Cardiac fibroblast (primary cell): ENCODE data around the gene ANKRD26.

Experiments
- DNase-seq, 2 donors: peaks; one replicate each; pipeline versions ENCODE4 v3.0.0 to v3.0.0-alpha.2; 2010; ENCODE audit warnings: low read depth in 2 of 2
- H3K4me3 ChIP-seq, 2 donors: replicated peaks in 1 of 2; 1 replicate in 1 of 2; 2 replicates in 1 of 2; pipeline ENCODE4 v1.5.1; 2011; ENCODE audit warnings: low read depth in 2 of 2, low read length in 2 of 2, mild to moderate bottlenecking in 2 of 2, moderate library complexity in 1 of 2
- TF ChIP-seq, protein P1 (sequence below): IDR thresholded peaks from one replicate; pipeline ENCODE4 v1.5.1; 2011; ENCODE audit warnings: low read depth, mild to moderate bottlenecking, low read length, inconsistent platforms

ANKRD26 gene

DNA sequence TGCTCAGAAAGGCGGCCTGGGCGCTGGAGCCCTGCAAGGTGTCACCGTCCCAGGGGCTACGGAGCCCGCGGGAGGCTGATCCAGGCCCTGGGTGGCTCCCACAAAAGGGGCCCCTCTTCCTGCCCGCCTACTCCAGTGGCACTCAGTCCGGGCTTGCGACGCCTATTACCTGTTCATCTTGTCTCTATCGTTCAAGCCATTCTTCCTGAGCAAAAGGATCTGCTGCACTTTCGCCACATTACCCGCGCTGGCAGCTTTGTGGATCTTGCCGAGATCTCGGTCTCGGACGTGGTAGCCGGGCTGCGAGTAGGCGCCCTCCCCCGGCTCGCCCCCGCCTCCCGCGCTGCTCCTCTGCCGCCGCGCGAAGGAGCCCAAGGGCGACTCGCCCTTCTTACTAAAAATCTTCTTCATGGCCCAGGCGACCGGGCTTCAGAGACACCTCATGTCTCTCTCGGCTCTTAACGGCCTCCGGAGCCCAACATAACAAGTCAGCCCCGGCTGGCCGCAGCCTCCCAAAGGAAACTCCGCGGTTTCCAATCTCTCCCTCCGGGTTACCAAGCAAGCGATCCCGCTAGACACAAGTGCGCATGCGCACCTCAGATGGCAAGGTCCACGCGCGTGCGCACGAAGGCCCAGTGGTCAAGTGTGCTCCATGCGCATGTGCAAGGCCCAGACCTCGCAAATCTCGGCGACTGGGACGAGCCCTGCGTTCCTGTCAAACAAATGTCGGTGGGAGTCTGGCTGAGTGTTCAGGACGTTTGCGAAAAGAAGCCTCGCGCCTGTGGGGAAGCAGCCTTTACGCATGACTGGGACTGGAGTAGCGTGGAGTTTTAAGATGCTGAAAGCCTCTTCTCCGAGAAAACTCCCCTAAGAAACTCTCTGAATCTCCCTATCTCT is at the start of gene ANKRD26:
Gene ANKRD26 (minus strand): TSS at position 579 of the 897 bp plus-strand sequence. CDS start 168 bp downstream, at position 411.
- peak within 1 kb of the TSS; percentile 69 to 81 for H3K4me3 ChIP-seq
- TF ChIP-seq, protein P1, sequence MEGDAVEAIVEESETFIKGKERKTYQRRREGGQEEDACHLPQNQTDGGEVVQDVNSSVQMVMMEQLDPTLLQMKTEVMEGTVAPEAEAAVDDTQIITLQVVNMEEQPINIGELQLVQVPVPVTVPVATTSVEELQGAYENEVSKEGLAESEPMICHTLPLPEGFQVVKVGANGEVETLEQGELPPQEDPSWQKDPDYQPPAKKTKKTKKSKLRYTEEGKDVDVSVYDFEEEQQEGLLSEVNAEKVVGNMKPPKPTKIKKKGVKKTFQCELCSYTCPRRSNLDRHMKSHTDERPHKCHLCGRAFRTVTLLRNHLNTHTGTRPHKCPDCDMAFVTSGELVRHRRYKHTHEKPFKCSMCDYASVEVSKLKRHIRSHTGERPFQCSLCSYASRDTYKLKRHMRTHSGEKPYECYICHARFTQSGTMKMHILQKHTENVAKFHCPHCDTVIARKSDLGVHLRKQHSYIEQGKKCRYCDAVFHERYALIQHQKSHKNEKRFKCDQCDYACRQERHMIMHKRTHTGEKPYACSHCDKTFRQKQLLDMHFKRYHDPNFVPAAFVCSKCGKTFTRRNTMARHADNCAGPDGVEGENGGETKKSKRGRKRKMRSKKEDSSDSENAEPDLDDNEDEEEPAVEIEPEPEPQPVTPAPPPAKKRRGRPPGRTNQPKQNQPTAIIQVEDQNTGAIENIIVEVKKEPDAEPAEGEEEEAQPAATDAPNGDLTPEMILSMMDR, result no peak
- peak; percentile 98 for DNase-seq

DNA sequence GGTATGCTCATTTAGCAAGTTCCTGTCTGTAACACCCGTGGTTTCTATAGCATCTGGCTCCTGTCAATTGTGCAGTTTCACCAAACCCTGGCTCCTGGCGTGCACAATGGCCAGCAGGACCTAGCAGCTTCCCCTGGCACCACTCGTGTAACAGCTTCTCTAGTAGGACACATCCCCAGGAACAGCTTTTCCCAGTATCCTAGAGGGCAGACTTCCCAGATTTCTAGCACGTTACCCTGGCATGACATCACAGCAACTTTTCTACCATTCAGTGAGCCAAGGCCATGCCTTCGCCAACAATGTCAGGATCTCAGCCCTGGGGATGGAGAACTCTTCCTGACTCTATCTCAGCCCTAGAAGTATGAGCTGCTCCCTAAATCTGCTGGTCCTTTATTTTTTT is 47.4 kb upstream of the ANKRD26 start:
- no peak overlapping the region for H3K4me3 ChIP-seq
- TF ChIP-seq, protein P1, result no peak
- DNase-seq, result no peak

DNA sequence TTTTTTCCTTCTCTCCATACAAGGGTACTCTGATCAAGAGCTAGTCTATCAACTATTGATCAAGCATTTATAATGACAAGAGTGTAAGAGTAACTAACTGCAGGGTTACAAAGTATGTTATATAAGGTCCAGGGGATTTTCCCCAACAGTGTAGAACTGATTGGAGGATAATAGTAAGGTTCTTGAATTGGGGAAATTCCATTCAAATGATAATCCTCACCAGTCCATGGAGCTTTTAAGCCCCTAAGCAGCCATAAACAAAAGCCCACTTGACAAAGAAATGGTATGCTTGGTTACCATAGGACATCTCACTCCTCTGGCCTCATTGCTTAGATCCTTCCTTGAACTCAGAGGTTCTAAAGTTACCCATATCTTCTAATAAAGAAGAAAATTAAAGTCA is 45.6 kb upstream of the ANKRD26 start:
- DNase-seq, result no peak
- TF ChIP-seq, protein P1, result no peak
- no peak overlapping the region for H3K4me3 ChIP-seq

DNA sequence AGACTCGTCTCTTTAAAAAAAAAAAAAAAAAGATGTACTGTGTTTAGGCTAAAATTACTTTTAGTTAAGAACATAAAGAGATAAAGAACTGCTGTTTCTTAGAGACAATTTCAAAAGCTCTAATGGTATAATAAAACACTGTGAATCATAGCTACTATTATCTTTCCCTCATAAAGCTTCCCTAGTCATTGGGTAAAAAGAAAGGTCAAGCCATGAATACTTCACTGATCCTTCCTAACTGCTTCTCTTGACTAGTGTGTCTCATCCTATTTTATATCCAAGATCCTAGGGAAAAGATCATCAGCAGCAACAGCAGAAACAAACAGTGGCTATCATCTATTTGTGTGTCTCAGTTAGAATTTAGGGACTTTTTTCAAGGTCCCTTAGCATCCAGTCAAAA is 43.4 kb upstream of the ANKRD26 start:
- TF ChIP-seq, protein P1, result no peak
- no peak overlapping the region for H3K4me3 ChIP-seq
- no peak for DNase-seq

DNA sequence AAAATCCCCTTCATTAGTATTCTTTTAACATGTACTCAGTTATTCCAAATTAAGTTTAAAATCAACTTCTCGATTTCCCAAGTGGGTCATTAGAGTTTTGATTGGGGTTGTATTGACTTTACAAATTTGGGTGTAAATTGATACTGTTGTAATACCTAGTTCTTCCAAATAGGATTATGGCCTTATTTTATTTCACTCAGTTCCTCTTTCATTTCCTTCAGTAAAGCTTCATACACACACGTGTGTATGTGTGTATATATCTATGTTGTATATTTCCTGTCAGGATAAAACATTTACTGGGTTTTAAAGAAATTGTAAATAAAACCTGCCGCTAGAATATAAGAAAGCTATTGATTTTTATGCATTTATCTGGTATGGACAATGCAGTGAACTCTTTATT is 38.0 kb upstream of the ANKRD26 start:
- DNase-seq, result no peak
- TF ChIP-seq, protein P1, result no peak
- no peak overlapping the region for H3K4me3 ChIP-seq

DNA sequence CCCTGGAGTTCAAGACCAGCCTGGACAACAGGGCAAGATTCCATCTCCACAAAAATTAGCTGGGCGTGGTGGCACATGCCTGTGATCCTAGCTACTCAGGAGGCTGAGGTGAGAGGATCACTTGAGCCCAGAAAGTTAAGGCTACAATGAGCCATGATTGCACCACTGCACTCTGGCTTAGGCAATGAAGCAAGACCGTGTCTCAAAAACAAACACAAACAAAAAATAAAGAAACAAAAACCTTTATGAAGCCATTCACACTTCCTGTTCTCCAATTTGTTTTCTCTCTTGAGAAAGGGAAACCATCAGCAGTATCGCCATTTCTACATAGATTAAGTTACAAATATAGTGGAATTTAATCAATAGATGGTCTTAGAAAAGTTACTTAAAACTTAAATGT is 34.1 kb upstream of the ANKRD26 start:
- no peak overlapping the region for H3K4me3 ChIP-seq
- TF ChIP-seq, protein P1, result no peak
- no peak for DNase-seq
